GM12878 (cell line): Measurements from ENCODE around the gene STOML2.

Source experiments
- PAX5 ChIP-seq: IDR thresholded peaks from 2 replicates; pipeline ENCODE4 v1.6.1; 2011; ENCODE audit warnings: low read depth, low read length, borderline replicate concordance
- POLR2AphosphoS5 ChIP-seq: IDR thresholded peaks from 2 replicates; pipeline ENCODE4 v1.6.1; 2011; ENCODE audit warnings: mild to moderate bottlenecking, low read length, inconsistent platforms
- SREBF2 ChIP-seq: IDR thresholded peaks from 2 replicates; pipeline ENCODE4 v1.6.1; 2012; ENCODE audit warnings: mild to moderate bottlenecking, low read length
- TF ChIP-seq, protein P1 (sequence below): fragments of 450-650 bp; IDR thresholded peaks from 2 replicates; pipeline ENCODE4 v1.6.1; 2016; ENCODE audit warnings: mild to moderate bottlenecking
- TF ChIP-seq, protein P2 (sequence below), 3 experiments: IDR thresholded peaks in 2 of 3; conservative IDR thresholded peaks in 1 of 3; 2 replicates each; pipeline ENCODE4 v1.5.1; 2011; ENCODE audit warnings: low read depth in 3 of 3, low read length in 3 of 3, mild to moderate bottlenecking in 3 of 3, control low read depth in 2 of 3, moderate library complexity in 2 of 3, inconsistent platforms in 1 of 3, mixed read lengths in 1 of 3; ENCODE audit not compliant: control insufficient read depth in 2 of 3, insufficient read depth in 1 of 3; ENCODE audit errors: extremely low read depth in 1 of 3
- TF ChIP-seq, protein P3 (sequence below): fragments of 450-650 bp; IDR thresholded peaks from 2 replicates; pipeline ENCODE4 v1.6.1; 2017; ENCODE audit warnings: antibody characterized with exemption, mild to moderate bottlenecking, moderate library complexity

DNA sequence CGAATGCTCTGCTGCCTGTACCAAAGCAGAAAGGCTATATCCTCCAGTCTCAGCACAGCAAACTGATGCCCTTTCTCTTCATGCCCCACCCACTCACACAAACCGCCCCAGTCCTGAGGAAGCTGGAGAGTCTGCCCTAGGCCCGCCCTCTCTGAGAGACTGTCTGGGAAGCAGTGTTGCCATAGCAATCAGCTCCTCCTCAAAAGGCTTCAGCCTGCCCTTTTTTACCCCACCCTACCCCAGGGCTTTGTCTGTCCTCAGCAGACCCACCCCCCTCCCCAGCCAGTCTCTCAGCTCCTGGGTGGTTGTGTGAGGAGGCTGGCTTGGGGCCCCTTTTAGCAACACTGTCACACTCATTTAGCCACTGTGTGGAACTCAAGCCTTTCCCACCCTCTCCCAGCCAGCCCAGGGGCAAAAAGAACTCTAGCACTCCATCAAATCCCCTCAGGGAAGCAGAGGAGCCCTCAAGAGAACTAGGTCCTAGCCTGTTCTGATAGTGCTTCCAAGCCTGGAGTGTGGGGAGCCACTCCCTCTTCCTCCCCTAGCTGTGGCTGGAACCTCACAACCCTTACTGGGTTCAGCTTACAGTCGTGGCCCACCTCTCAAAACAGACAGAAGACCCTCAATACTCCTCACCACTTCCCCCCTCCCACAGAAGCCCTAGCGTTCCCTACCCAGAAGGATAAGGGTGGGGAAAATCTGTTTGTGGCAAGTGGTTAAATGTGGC is 11.3 kb upstream of the STOML2 start:
- TF ChIP-seq, protein P1, sequence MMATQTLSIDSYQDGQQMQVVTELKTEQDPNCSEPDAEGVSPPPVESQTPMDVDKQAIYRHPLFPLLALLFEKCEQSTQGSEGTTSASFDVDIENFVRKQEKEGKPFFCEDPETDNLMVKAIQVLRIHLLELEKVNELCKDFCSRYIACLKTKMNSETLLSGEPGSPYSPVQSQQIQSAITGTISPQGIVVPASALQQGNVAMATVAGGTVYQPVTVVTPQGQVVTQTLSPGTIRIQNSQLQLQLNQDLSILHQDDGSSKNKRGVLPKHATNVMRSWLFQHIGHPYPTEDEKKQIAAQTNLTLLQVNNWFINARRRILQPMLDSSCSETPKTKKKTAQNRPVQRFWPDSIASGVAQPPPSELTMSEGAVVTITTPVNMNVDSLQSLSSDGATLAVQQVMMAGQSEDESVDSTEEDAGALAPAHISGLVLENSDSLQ: 0 out of 2 replicates have a peak, but pooled peaks have one; percentile 17
- no peak for TF ChIP-seq POLR2AphosphoS5
- TF ChIP-seq, protein P2, sequence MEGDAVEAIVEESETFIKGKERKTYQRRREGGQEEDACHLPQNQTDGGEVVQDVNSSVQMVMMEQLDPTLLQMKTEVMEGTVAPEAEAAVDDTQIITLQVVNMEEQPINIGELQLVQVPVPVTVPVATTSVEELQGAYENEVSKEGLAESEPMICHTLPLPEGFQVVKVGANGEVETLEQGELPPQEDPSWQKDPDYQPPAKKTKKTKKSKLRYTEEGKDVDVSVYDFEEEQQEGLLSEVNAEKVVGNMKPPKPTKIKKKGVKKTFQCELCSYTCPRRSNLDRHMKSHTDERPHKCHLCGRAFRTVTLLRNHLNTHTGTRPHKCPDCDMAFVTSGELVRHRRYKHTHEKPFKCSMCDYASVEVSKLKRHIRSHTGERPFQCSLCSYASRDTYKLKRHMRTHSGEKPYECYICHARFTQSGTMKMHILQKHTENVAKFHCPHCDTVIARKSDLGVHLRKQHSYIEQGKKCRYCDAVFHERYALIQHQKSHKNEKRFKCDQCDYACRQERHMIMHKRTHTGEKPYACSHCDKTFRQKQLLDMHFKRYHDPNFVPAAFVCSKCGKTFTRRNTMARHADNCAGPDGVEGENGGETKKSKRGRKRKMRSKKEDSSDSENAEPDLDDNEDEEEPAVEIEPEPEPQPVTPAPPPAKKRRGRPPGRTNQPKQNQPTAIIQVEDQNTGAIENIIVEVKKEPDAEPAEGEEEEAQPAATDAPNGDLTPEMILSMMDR (IDR thresholded peaks at IDR 0.05 in 2 of 3, conservative IDR thresholded peaks at IDR 0.05 in 1 of 3; ENCODE audit: control insufficient read depth in 2 of 3, extremely low read depth in 1 of 3, insufficient read depth in 1 of 3, low read depth in 3 of 3, low read length in 3 of 3): no peak
- TF ChIP-seq, protein P3, sequence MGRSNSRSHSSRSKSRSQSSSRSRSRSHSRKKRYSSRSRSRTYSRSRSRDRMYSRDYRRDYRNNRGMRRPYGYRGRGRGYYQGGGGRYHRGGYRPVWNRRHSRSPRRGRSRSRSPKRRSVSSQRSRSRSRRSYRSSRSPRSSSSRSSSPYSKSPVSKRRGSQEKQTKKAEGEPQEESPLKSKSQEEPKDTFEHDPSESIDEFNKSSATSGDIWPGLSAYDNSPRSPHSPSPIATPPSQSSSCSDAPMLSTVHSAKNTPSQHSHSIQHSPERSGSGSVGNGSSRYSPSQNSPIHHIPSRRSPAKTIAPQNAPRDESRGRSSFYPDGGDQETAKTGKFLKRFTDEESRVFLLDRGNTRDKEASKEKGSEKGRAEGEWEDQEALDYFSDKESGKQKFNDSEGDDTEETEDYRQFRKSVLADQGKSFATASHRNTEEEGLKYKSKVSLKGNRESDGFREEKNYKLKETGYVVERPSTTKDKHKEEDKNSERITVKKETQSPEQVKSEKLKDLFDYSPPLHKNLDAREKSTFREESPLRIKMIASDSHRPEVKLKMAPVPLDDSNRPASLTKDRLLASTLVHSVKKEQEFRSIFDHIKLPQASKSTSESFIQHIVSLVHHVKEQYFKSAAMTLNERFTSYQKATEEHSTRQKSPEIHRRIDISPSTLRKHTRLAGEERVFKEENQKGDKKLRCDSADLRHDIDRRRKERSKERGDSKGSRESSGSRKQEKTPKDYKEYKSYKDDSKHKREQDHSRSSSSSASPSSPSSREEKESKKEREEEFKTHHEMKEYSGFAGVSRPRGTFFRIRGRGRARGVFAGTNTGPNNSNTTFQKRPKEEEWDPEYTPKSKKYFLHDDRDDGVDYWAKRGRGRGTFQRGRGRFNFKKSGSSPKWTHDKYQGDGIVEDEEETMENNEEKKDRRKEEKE: no peak
- TF ChIP-seq PAX5: no peak
- no peak for TF ChIP-seq SREBF2
